Cardiac muscle cell (in vitro differentiated cells and primary cell): ENCODE measurements around the gene GNPTG. TPM values are rescaled to one million over a fixed set of nuclear protein-coding genes. Genes with fewer than 3 reads are reported as not detected.

Source experiments
- DNase-seq, 2 donors: peaks; one replicate each; pipeline versions ENCODE4 v3.0.0 to v3.0.0-alpha.2; 2010 to 2017; ENCODE audit warnings: low read depth in 1 of 2, low spot score in 1 of 2
- H3K27ac ChIP-seq: fragments of 200-600 bp; sonication (generic); 2 replicates; pipeline ENCODE4 v1.5.1; 2016
- H3K27me3 ChIP-seq: fragments of 200-600 bp; sonication (generic); 2 replicates; pipeline ENCODE4 v1.6.0; 2016; ENCODE audit warnings: control low read depth
- H3K36me3 ChIP-seq: fragments of 200-600 bp; sonication (generic); 2 replicates; pipeline ENCODE4 v1.5.1; 2016; ENCODE audit warnings: control low read depth
- H3K4me1 ChIP-seq: fragments of 200-600 bp; sonication (generic); 2 replicates; pipeline ENCODE4 v1.8.1; 2017; ENCODE audit warnings: low read depth, mild to moderate bottlenecking, mixed run types
- H3K4me3 ChIP-seq: fragments of 200-600 bp; sonication (generic); 2 replicates; pipeline ENCODE4 v1.5.1; 2016; ENCODE audit warnings: mild to moderate bottlenecking
- H3K9me3 ChIP-seq: fragments of 200-600 bp; sonication (generic); 2 replicates; pipeline ENCODE4 v1.5.1; 2017; ENCODE audit warnings: low read depth, mild to moderate bottlenecking, control low read depth
- CTCF ChIP-seq: IDR thresholded peaks from 2 replicates; pipeline ENCODE4 v1.5.1; 2012; ENCODE audit warnings: low read depth, mild to moderate bottlenecking, low read length
- polyA plus RNA-seq: library from polyadenylated mRNA; unstranded; fragments of >200 nt; fragmentation: Nextera tagmentation; extraction: Ambion mirVana; gene quantifications from 2 replicates; pipeline ENCODE4 v1.2.1, GENCODE V29; 2016
- total RNA-seq: library from RNA; depleted of rRNA; stranded (reverse); fragments of >200 nt; gene quantifications from 2 replicates; pipeline ENCODE4 v1.2.3, GENCODE V29; 2016

The GNPTG gene
- total and polyA plus RNA-seq, 2 experiments from 2014 or later, result 57.0 to 60.3 TPM

GRCh38 chr16:1363501-1364041 lies 11.8 kb downstream of the GNPTG start:
- Histone ChIP-seq H3K27me3 (no peaks in the 10 kb centered on the region), H3K4me1 (no peaks in the 10 kb centered on the region), H3K36me3 (peaks cover 25% of the 10 kb centered on the region), H3K27ac (no peak overlapping the region), H3K9me3 (no peaks in the 10 kb centered on the region), H3K4me3 (no peak overlapping the region)
- TF ChIP-seq CTCF, result peak; percentile 71
- peak; percentile 41 to 72 for DNase-seq

GRCh38 chr16:1364510-1364909 lies 12.8 kb downstream of the GNPTG start:
- Histone ChIP-seq H3K4me3 (no peak overlapping the region), H3K27me3 (no peaks in the 10 kb centered on the region), H3K9me3 (no peaks in the 10 kb centered on the region), H3K4me1 (no peaks in the 10 kb centered on the region), H3K27ac (no peak overlapping the region), H3K36me3 (peaks cover 25% of the 10 kb centered on the region)
- no peak for DNase-seq
- TF ChIP-seq CTCF, result no peak

DNA sequence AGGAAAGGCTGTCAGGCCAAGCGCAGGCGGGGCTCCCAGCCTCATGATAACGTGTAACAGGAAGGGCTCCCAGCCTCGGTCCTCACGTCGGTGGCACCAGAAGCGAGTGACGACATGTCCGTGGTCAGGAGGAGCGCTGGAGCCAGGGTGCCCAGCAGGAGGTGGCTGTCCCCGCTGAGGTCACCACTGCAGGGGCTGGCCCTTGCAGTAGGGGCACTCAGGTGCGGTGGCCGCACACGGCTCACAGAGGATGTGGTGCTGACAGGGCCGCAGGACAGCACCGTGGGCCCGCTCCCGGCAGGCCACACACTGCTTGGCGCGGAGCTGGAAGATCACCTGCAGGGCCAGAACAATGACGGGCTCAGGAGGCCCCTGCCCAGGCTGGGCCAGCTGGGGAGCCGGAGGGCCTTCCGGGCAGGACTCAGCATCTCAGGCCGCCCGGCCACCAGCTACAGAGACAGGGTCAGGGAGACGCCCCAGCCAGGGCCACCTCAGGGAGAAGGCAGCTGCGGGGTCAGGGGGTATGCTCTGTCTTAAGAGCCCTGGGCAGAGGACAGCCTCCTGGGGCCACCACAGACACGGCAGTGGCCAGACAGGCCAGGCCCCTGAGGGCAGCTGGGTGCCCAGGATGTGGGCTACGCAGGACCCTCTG lies 14.5 kb downstream of the GNPTG start:
- no peak for TF ChIP-seq CTCF
- no peaks in the 10 kb centered on the region for H3K4me1 ChIP-seq
- DNase-seq, result no peak
- no peak overlapping the region for H3K4me3 ChIP-seq
- H3K36me3 ChIP-seq, result peaks cover 25% of the 10 kb centered on the region
- no peaks in the 10 kb centered on the region for H3K27me3 ChIP-seq
- no peaks in the 10 kb centered on the region for H3K9me3 ChIP-seq
- no peak overlapping the region for H3K27ac ChIP-seq

DNA sequence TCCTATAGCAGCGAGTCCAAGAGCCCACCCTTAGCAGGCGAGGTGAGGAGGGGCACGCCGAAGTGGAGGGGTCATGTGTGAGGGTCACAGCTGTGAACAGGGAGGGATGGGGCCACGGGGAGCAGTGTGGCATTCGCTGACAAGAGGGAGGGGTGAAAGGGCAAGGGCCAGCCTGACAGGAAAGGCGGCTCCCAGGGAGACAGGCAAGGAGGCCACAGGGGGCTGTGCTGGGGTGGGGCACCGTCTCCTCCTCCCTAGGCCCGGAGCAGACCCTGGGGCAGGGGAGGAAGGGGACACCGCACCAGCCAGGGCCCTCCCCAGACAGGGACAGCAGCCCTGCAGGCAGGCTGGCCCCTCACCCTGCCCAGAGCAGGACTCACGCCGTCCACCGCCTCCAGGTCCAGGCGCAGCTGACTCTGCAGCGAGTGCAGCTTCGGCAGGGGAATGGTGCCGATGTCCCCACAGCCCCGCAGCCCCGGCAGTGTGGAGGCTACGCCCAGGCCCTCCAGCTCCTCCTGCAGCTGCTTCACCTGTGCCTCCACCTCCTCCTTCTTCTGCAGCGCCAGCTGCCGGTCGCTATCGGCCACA lies 15.1 kb downstream of the GNPTG start:
- no peaks in the 10 kb centered on the region for H3K4me1 ChIP-seq
- no peaks in the 10 kb centered on the region for H3K9me3 ChIP-seq
- no peak overlapping the region for H3K27ac ChIP-seq
- H3K27me3 ChIP-seq, result no peaks in the 10 kb centered on the region
- H3K4me3 ChIP-seq, result no peak overlapping the region
- DNase-seq, result no peak
- H3K36me3 ChIP-seq, result peaks cover 25% of the 10 kb centered on the region
- no peak for TF ChIP-seq CTCF

- peaks cover 23% of the 10 kb centered on the region for H3K36me3 ChIP-seq
- TF ChIP-seq CTCF, result no peak
These were observed 15.9 kb downstream of the GNPTG start for GRCh38 chr16:1367486-1368174.

More at GRCh38 chr16:1367486-1368174, 15.9 kb downstream of the GNPTG start:
- Histone ChIP-seq H3K27ac (no peak overlapping the region), H3K27me3 (no peaks in the 10 kb centered on the region), H3K9me3 (no peaks in the 10 kb centered on the region), H3K4me1 (no peaks in the 10 kb centered on the region), H3K4me3 (no peak overlapping the region)
- no peak for DNase-seq
